Measurements from ENCODE around the gene LRMDA.

- TF ChIP-seq EP300 (IDR thresholded peaks at IDR 0.05) (no peak), CTCF (IDR thresholded peaks at IDR 0.05) (no peak), POLR2A (IDR thresholded peaks at IDR 0.05) (no peak)
These were observed 18.6 kb downstream of the LRMDA start for GRCh38 chr10:75450075-75450445.

All from tibial nerve (tissue), 4 donors.